ENCODE data around the gene PRODH2.
A peak's percentile ranks its signal among the peaks of the same experiment; 100 is the strongest.

Gene PRODH2

GRCh38 chr19:35793381-35794165, 19.1 kb downstream of the PRODH2 start:
- peak; percentile 22 for DNase-seq

GRCh38 chr19:35792888-35793287, 19.8 kb downstream of the PRODH2 start:
- no peak for DNase-seq

- DNase-seq: no peak
These were observed 20.3 kb downstream of the PRODH2 start for GRCh38 chr19:35792312-35792711.

- no peak for DNase-seq
These were observed 20.8 kb downstream of the PRODH2 start for GRCh38 chr19:35791814-35792279.

- DNase-seq: no peak
These were observed 21.4 kb downstream of the PRODH2 start for GRCh38 chr19:35790981-35791813.

- DNase-seq: no peak
These were observed 22.4 kb downstream of the PRODH2 start for GRCh38 chr19:35789978-35790944.

GRCh38 chr19:35789195-35789977, 23.3 kb downstream of the PRODH2 start:
- DNase-seq: no peak

GRCh38 chr19:35788205-35788960, 24.3 kb downstream of the PRODH2 start:
- no peak for DNase-seq

GRCh38 chr19:35787227-35787799, 25.3 kb downstream of the PRODH2 start:
- DNase-seq: no peak

GRCh38 chr19:35786299-35787160, 26.1 kb downstream of the PRODH2 start:
- DNase-seq: no peak

- no peak for DNase-seq
These were observed 27.4 kb downstream of the PRODH2 start for GRCh38 chr19:35785339-35785627.

GRCh38 chr19:35784503-35785338, 27.9 kb downstream of the PRODH2 start:
- DNase-seq: no peak

GRCh38 chr19:35783469-35784434, 28.9 kb downstream of the PRODH2 start:
- no peak for DNase-seq

GRCh38 chr19:35782589-35782988, 30.1 kb downstream of the PRODH2 start:
- no peak for DNase-seq

GRCh38 chr19:35781650-35782049, 31.0 kb downstream of the PRODH2 start:
- no peak for DNase-seq

- DNase-seq: no peak
These were observed 31.9 kb downstream of the PRODH2 start for GRCh38 chr19:35780717-35781116.

GRCh38 chr19:35780058-35780457, 32.6 kb downstream of the PRODH2 start:
- no peak for DNase-seq

- no peak for DNase-seq
These were observed 33.6 kb downstream of the PRODH2 start for GRCh38 chr19:35779033-35779432.
